Liver (tissue), 9 donors: ENCODE data around the gene MADD. TPM values are rescaled to one million over a fixed set of nuclear protein-coding genes. Genes with fewer than 3 reads are reported as not detected.

Experiments used
- DNase-seq: peaks from one replicate; pipeline ENCODE4 v3.0.0-alpha.2; 2017; ENCODE audit warnings: low spot score
- H3K27ac ChIP-seq, 2 donors: one replicate each; pipeline ENCODE4 v1.7.0; 2013; ENCODE audit warnings: inconsistent platforms in 2 of 2, low read length in 2 of 2, control low read depth in 1 of 2, low read depth in 1 of 2, mild to moderate bottlenecking in 1 of 2
- H3K27me3 ChIP-seq, 4 donors: one replicate each; pipeline versions ENCODE4 v1.6.1 to v1.7.0; 2013; ENCODE audit warnings: low read length in 3 of 4, inconsistent platforms in 1 of 4, mild to moderate bottlenecking in 1 of 4, moderate library complexity in 1 of 4; ENCODE audit not compliant: control insufficient read depth in 4 of 4, insufficient read depth in 4 of 4
- H3K36me3 ChIP-seq, 4 donors: one replicate each; pipeline versions ENCODE4 v1.6.1 to v1.7.0; 2013; ENCODE audit warnings: low read length in 3 of 4, mild to moderate bottlenecking in 3 of 4, low read depth in 1 of 4, moderate library complexity in 1 of 4; ENCODE audit not compliant: control insufficient read depth in 4 of 4, insufficient read depth in 3 of 4
- H3K4me1 ChIP-seq, 4 donors: one replicate each; pipeline versions ENCODE4 v1.6.1 to v1.7.0; 2013; ENCODE audit warnings: low read length in 3 of 4, mild to moderate bottlenecking in 3 of 4, moderate library complexity in 1 of 4; ENCODE audit not compliant: control insufficient read depth in 4 of 4, insufficient read depth in 4 of 4
- H3K4me3 ChIP-seq, 3 donors: one replicate each; pipeline versions ENCODE4 v1.6.1 to v1.7.0; 2013; ENCODE audit warnings: low read length in 3 of 3, control low read depth in 1 of 3, low read depth in 1 of 3, mild to moderate bottlenecking in 1 of 3
- H3K9ac ChIP-seq, 2 donors: one replicate each; pipeline ENCODE4 v1.7.0; 2013; ENCODE audit warnings: low read length in 2 of 2, mild to moderate bottlenecking in 2 of 2, moderate library complexity in 2 of 2, control low read depth in 1 of 2, low read depth in 1 of 2
- H3K9me3 ChIP-seq, 4 donors: one replicate each; pipeline versions ENCODE4 v1.6.1 to v1.7.0; 2013; ENCODE audit warnings: low read length in 3 of 4; ENCODE audit not compliant: control insufficient read depth in 4 of 4
- EGR1 ChIP-seq, 2 donors: IDR thresholded peaks; 2 replicates each; pipeline ENCODE4 v1.6.1; 2016 to 2018; ENCODE audit warnings: antibody characterized with exemption in 2 of 2, low read depth in 2 of 2
- FOXA1 ChIP-seq: IDR thresholded peaks from 2 replicates; pipeline ENCODE4 v1.6.1; 2016; ENCODE audit warnings: antibody characterized with exemption
- FOXA2 ChIP-seq: IDR thresholded peaks from 2 replicates; pipeline ENCODE4 v1.6.1; 2016; ENCODE audit warnings: antibody characterized with exemption
- GABPA ChIP-seq, 2 donors: IDR thresholded peaks in 1 of 2; conservative IDR thresholded peaks in 1 of 2; 2 replicates each; pipeline ENCODE4 v1.6.1; 2016; ENCODE audit warnings: antibody characterized with exemption in 2 of 2, mild to moderate bottlenecking in 1 of 2, moderate library complexity in 1 of 2
- HNF4A ChIP-seq, 2 donors: conservative IDR thresholded peaks; 2 replicates each; pipeline ENCODE4 v1.6.1; 2016; ENCODE audit warnings: antibody characterized with exemption in 2 of 2, mild to moderate bottlenecking in 2 of 2
- HNF4G ChIP-seq: IDR thresholded peaks from 2 replicates; pipeline ENCODE4 v1.6.1; 2016; ENCODE audit warnings: antibody characterized with exemption
- JUND ChIP-seq, 2 donors: IDR thresholded peaks; 2 replicates each; pipeline ENCODE4 v1.6.1; 2016; ENCODE audit warnings: antibody characterized with exemption in 2 of 2
- NR2F2 ChIP-seq: IDR thresholded peaks from 2 replicates; pipeline ENCODE4 v1.6.1; 2016; ENCODE audit warnings: antibody characterized with exemption
- RAD21 ChIP-seq, 2 donors: IDR thresholded peaks; 2 replicates each; pipeline ENCODE4 v1.6.1; 2016; ENCODE audit warnings: antibody characterized with exemption in 2 of 2, mild to moderate bottlenecking in 2 of 2
- RXRA ChIP-seq, 2 donors: IDR thresholded peaks; 2 replicates each; pipeline ENCODE4 v1.6.1; 2017 to 2018; ENCODE audit warnings: antibody characterized with exemption in 2 of 2, mild to moderate bottlenecking in 1 of 2
- SP1 ChIP-seq: IDR thresholded peaks from 2 replicates; pipeline ENCODE4 v1.6.1; 2018; ENCODE audit warnings: antibody characterized with exemption, mild to moderate bottlenecking
- TAF1 ChIP-seq: conservative IDR thresholded peaks from 2 replicates; pipeline ENCODE4 v1.6.1; 2016; ENCODE audit warnings: antibody characterized with exemption, mild to moderate bottlenecking
- YY1 ChIP-seq: IDR thresholded peaks from 2 replicates; pipeline ENCODE4 v1.6.1; 2016; ENCODE audit warnings: antibody characterized with exemption, mild to moderate bottlenecking
- WGBS: extraction: QIAGEN DNeasy Blood & Tissue Kit; methylation state at CpG from one replicate; pipeline ENCODE4 v1.1.7; 2013; 5-methylcytosine and 5-hydroxymethylcytosine counted together
- polyA plus RNA-seq, 2 donors: library from polyadenylated mRNA; stranded (reverse) in 1 of 2; unstranded in 1 of 2; fragments of 200-250 nt in 1 of 2; fragments of >200 nt in 1 of 2; fragmentation: Nextera tagmentation in 1 of 2; extraction: Ambion mirVana in 1 of 2; gene quantifications; one replicate each; pipeline versions ENCODE4 v1.2.1 to v1.2.3, GENCODE V29; 2013 to 2015
- total RNA-seq, 2 donors: library from RNA; depleted of rRNA; stranded (reverse); fragments of >200 nt; gene quantifications; one replicate each; pipeline ENCODE4 v1.2.3, GENCODE V29; 2014
- TF ChIP-seq, protein P1 (sequence below): IDR thresholded peaks from 2 replicates; pipeline ENCODE4 v1.6.1; 2016; ENCODE audit warnings: antibody characterized with exemption
- TF ChIP-seq, protein P2 (sequence below): IDR thresholded peaks from 2 replicates; pipeline ENCODE4 v1.6.1; 2016; ENCODE audit warnings: antibody characterized with exemption
- TF ChIP-seq, protein P3 (sequence below): IDR thresholded peaks from 2 replicates; pipeline ENCODE4 v1.6.1; 2016; ENCODE audit warnings: antibody characterized with exemption
- TF ChIP-seq, protein P4 (sequence below): fragments of 150-350 bp; IDR thresholded peaks from 2 replicates; pipeline ENCODE4 v1.5.1; 2017; ENCODE audit warnings: improper control_type of control experiment, low read depth, low read length; ENCODE audit not compliant: missing input control
- TF ChIP-seq, protein P5 (sequence below): IDR thresholded peaks from 2 replicates; pipeline ENCODE4 v1.6.1; 2016; ENCODE audit warnings: antibody characterized with exemption, mild to moderate bottlenecking
- donor health status: healthy.
- donor health status: healthy.
- donor health status: healthy.
- donor health status: healthy.
- donor health status: healthy.

The MADD gene
- total and polyA plus RNA-seq, 4 donors: 9.9 to 20.5 (median 11.1) TPM

DNA sequence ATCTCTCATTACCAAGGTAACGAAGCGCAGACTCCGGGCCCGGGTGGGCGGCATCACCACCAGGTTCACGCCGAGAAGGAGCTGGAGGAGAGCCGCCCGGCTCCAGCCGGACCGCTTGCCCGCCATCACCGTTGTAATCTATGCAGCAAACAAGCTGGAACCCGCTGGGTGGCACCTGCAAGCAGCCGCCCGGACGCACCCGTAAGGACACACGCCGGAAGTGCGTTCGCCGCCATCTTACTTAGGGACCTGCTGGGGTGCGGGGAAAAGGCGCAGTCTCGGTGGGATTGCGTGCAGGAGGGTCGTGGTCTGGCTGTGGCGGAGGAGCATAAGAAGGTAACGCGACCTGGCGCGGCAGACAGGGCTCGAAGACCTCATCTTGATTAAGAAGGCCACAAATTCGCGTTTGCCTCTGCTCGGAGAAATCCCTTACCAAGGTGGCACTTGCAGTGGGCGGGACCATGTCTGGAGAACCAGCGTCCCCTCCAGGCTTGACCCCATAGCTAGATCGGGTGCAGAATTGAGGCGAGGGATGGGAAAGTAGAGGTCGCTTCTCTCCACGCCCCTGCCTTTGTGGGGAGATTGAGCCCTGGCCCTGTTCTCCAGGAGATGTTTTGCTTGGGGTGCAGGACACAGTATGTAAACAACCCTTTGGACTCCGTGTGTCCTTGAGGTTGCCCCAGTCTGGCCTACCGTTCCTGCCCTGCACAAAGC, 21.1 kb upstream of the MADD start, which contains the start of gene ACP2:
TSS of gene ACP2 (minus strand) at position 151 of the 714 bp plus-strand sequence. CDS start at position 126, 25 bp downstream.
- WGBS: under 1% methylated on average over 45 of the region's 45 CpGs
- Histone ChIP-seq H3K27me3 (no peaks in the 10 kb centered on the region), H3K9me3 (no peaks in the 10 kb centered on the region), H3K4me3 (peak within 1 kb of the TSS; percentile 79 to 99 (median 96)), H3K9ac (peak within 1 kb of the TSS; percentile 82 to 86), H3K27ac (peak within 1 kb of the TSS; percentile 95 to 96), H3K36me3 (peaks cover 0 to 7% (median 1%) of the 10 kb centered on the region in 4 donors), H3K4me1 (peaks cover 9 to 57% (median 39%) of the 10 kb centered on the region in 4 donors)
- TF ChIP-seq HNF4G: no peak
- peak; percentile 93 to 97 for TF ChIP-seq GABPA (IDR thresholded peaks at IDR 0.05 in 1 of 2, conservative IDR thresholded peaks at IDR 0.05 in 1 of 2)
- TF ChIP-seq, protein P1, sequence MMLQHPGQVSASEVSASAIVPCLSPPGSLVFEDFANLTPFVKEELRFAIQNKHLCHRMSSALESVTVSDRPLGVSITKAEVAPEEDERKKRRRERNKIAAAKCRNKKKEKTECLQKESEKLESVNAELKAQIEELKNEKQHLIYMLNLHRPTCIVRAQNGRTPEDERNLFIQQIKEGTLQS: no peak
- TF ChIP-seq HNF4A (conservative IDR thresholded peaks at IDR 0.05): peak; percentile 57 to 66
- TF ChIP-seq RXRA (IDR thresholded peaks at IDR 0.05): peak in 1 of 2 donors; percentile 24
- TF ChIP-seq, protein P2, sequence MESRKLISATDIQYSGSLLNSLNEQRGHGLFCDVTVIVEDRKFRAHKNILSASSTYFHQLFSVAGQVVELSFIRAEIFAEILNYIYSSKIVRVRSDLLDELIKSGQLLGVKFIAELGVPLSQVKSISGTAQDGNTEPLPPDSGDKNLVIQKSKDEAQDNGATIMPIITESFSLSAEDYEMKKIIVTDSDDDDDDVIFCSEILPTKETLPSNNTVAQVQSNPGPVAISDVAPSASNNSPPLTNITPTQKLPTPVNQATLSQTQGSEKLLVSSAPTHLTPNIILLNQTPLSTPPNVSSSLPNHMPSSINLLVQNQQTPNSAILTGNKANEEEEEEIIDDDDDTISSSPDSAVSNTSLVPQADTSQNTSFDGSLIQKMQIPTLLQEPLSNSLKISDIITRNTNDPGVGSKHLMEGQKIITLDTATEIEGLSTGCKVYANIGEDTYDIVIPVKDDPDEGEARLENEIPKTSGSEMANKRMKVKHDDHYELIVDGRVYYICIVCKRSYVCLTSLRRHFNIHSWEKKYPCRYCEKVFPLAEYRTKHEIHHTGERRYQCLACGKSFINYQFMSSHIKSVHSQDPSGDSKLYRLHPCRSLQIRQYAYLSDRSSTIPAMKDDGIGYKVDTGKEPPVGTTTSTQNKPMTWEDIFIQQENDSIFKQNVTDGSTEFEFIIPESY: peak; percentile 22
- peak; percentile 36 for TF ChIP-seq FOXA1
- TF ChIP-seq TAF1: peak; percentile 69
- TF ChIP-seq SP1: peak; percentile 21
- peak; percentile 100 for TF ChIP-seq YY1
- TF ChIP-seq, protein P3, sequence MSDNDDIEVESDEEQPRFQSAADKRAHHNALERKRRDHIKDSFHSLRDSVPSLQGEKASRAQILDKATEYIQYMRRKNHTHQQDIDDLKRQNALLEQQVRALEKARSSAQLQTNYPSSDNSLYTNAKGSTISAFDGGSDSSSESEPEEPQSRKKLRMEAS: peak; percentile 63
- TF ChIP-seq NR2F2: peak; percentile 71
- TF ChIP-seq, protein P4, sequence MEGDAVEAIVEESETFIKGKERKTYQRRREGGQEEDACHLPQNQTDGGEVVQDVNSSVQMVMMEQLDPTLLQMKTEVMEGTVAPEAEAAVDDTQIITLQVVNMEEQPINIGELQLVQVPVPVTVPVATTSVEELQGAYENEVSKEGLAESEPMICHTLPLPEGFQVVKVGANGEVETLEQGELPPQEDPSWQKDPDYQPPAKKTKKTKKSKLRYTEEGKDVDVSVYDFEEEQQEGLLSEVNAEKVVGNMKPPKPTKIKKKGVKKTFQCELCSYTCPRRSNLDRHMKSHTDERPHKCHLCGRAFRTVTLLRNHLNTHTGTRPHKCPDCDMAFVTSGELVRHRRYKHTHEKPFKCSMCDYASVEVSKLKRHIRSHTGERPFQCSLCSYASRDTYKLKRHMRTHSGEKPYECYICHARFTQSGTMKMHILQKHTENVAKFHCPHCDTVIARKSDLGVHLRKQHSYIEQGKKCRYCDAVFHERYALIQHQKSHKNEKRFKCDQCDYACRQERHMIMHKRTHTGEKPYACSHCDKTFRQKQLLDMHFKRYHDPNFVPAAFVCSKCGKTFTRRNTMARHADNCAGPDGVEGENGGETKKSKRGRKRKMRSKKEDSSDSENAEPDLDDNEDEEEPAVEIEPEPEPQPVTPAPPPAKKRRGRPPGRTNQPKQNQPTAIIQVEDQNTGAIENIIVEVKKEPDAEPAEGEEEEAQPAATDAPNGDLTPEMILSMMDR: peak; percentile 4
- TF ChIP-seq RAD21 (IDR thresholded peaks at IDR 0.05): peak in 1 of 2 donors; percentile 28
- no peak for TF ChIP-seq JUND (IDR thresholded peaks at IDR 0.05)
- TF ChIP-seq FOXA2: peak; percentile 71
- no peak for TF ChIP-seq EGR1 (IDR thresholded peaks at IDR 0.05; ENCODE audit: low read depth in 2 of 2)
- TF ChIP-seq, protein P5, sequence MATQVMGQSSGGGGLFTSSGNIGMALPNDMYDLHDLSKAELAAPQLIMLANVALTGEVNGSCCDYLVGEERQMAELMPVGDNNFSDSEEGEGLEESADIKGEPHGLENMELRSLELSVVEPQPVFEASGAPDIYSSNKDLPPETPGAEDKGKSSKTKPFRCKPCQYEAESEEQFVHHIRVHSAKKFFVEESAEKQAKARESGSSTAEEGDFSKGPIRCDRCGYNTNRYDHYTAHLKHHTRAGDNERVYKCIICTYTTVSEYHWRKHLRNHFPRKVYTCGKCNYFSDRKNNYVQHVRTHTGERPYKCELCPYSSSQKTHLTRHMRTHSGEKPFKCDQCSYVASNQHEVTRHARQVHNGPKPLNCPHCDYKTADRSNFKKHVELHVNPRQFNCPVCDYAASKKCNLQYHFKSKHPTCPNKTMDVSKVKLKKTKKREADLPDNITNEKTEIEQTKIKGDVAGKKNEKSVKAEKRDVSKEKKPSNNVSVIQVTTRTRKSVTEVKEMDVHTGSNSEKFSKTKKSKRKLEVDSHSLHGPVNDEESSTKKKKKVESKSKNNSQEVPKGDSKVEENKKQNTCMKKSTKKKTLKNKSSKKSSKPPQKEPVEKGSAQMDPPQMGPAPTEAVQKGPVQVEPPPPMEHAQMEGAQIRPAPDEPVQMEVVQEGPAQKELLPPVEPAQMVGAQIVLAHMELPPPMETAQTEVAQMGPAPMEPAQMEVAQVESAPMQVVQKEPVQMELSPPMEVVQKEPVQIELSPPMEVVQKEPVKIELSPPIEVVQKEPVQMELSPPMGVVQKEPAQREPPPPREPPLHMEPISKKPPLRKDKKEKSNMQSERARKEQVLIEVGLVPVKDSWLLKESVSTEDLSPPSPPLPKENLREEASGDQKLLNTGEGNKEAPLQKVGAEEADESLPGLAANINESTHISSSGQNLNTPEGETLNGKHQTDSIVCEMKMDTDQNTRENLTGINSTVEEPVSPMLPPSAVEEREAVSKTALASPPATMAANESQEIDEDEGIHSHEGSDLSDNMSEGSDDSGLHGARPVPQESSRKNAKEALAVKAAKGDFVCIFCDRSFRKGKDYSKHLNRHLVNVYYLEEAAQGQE: peak; percentile 70
- DNase-seq: peak; percentile 90
